Osteoblast (primary cell): Measurements from ENCODE around the gene TESK2. TPM values are rescaled to one million over a fixed set of nuclear protein-coding genes. Genes with fewer than 3 reads are reported as not detected.

Experiments used
- DNase-seq: peaks from one replicate; pipeline ENCODE4 v3.0.0; 2011; ENCODE audit warnings: low spot score, mixed read lengths; ENCODE audit not compliant: insufficient read length; ENCODE audit errors: missing footprints
- H2AFZ ChIP-seq: 2 replicates; pipeline ENCODE4 v1.6.0; 2011; ENCODE audit warnings: mild to moderate bottlenecking, low read length
- H3K27ac ChIP-seq: 2 replicates; pipeline ENCODE4 v1.5.1; 2011; ENCODE audit warnings: mild to moderate bottlenecking, low read depth, low read length, moderate library complexity
- H3K27me3 ChIP-seq: 2 replicates; pipeline ENCODE4 v1.6.0; 2012; ENCODE audit warnings: mild to moderate bottlenecking, control low read depth, inconsistent platforms, low read length, moderate library complexity; ENCODE audit not compliant: insufficient read depth
- H3K36me3 ChIP-seq: 2 replicates; pipeline ENCODE4 v1.5.1; 2011; ENCODE audit warnings: mild to moderate bottlenecking, low read length, control low read depth, moderate library complexity; ENCODE audit not compliant: insufficient read depth
- H3K4me1 ChIP-seq: 2 replicates; pipeline ENCODE4 v1.5.1; 2011; ENCODE audit warnings: mild to moderate bottlenecking, low read length, control low read depth, moderate library complexity; ENCODE audit not compliant: insufficient read depth
- H3K4me2 ChIP-seq: 2 replicates; pipeline ENCODE4 v1.6.0; 2011; ENCODE audit warnings: mild to moderate bottlenecking, low read length; ENCODE audit not compliant: insufficient read depth
- H3K4me3 ChIP-seq: fragments of 200-600 bp; sonication (generic); 3 replicates; pipeline ENCODE4 v1.5.1; 2012; ENCODE audit warnings: mild to moderate bottlenecking, low read length, inconsistent platforms; ENCODE audit not compliant: insufficient read depth
- H3K79me2 ChIP-seq: 2 replicates; pipeline ENCODE4 v1.6.0; 2012; ENCODE audit warnings: mild to moderate bottlenecking, low read length, control low read depth, inconsistent platforms; ENCODE audit not compliant: insufficient read depth
- H3K9me3 ChIP-seq: 2 replicates; pipeline ENCODE4 v1.5.1; 2011; ENCODE audit warnings: low read depth, low read length, control low read depth
- H4K20me1 ChIP-seq: 2 replicates; pipeline ENCODE4 v1.6.0; 2012; ENCODE audit warnings: mild to moderate bottlenecking, low read length, control low read depth; ENCODE audit not compliant: insufficient read depth
- total RNA-seq: library from RNA; depleted of rRNA; stranded (reverse); fragments of >200 nt; gene quantifications from 2 replicates; pipeline ENCODE4 v1.2.3, GENCODE V29; 2012
- TF ChIP-seq, protein P1 (sequence below): IDR thresholded peaks from 2 replicates; pipeline ENCODE4 v1.5.1; 2011; ENCODE audit warnings: mild to moderate bottlenecking, low read depth, low read length, moderate library complexity; ENCODE audit errors: extremely low read depth

TESK2 gene
- total RNA-seq, 1 donor, result 5.4 TPM

DNA sequence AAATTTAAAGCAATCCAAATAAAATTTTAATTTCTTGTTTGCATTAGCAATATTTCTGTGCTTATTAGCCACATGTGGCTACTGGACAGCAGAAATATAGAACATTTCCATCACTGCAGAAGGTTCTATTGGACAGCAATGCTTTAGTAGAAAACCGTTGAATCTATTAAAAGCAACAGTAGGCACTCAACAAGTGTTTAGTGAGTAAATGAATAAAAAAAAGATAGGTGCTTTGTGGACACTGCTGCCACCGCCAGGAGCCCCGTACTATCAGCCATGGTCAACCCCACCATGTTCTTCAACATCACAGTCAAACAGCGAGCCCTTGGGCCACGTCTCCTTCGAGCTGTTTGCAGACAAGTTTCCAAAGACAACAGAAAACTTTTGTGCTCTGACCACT lies 76.2 kb downstream of the TESK2 start:
- no peak overlapping the region for H3K4me3 ChIP-seq
- H3K9me3 ChIP-seq, result no peaks in the 10 kb centered on the region
- H3K27ac ChIP-seq, result no peak overlapping the region
- H3K4me1 ChIP-seq, result no peaks in the 10 kb centered on the region
- TF ChIP-seq, protein P1, sequence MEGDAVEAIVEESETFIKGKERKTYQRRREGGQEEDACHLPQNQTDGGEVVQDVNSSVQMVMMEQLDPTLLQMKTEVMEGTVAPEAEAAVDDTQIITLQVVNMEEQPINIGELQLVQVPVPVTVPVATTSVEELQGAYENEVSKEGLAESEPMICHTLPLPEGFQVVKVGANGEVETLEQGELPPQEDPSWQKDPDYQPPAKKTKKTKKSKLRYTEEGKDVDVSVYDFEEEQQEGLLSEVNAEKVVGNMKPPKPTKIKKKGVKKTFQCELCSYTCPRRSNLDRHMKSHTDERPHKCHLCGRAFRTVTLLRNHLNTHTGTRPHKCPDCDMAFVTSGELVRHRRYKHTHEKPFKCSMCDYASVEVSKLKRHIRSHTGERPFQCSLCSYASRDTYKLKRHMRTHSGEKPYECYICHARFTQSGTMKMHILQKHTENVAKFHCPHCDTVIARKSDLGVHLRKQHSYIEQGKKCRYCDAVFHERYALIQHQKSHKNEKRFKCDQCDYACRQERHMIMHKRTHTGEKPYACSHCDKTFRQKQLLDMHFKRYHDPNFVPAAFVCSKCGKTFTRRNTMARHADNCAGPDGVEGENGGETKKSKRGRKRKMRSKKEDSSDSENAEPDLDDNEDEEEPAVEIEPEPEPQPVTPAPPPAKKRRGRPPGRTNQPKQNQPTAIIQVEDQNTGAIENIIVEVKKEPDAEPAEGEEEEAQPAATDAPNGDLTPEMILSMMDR, result no peak
- H4K20me1 ChIP-seq, result no peaks in the 10 kb centered on the region
- H3K36me3 ChIP-seq, result no peaks in the 10 kb centered on the region
- H3K79me2 ChIP-seq, result no peaks in the 10 kb centered on the region
- H3K4me2 ChIP-seq, result no peak overlapping the region
- no peak overlapping the region for H2AFZ ChIP-seq
- no peaks in the 10 kb centered on the region for H3K27me3 ChIP-seq
- no peak for DNase-seq

DNA sequence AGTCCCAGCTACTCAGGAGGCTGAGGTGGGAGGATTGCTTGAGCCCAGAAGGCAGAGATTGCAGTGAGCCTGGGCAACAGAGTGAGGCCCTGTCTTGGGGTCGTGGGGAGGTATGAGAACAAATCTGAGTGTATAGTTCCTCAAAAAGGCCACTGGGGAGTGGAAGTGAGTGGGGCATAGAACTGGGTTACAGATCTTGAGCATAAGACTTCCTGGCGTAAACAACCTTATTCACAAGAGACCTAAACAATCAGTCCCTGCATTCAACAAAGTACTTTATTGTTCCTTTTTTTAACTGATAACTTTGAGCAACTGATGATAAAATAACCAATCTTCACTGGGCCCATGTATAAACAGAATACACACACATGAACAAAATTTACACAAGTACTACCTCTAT lies 78.1 kb downstream of the TESK2 start:
- no peaks in the 10 kb centered on the region for H3K9me3 ChIP-seq
- H2AFZ ChIP-seq, result no peak overlapping the region
- no peaks in the 10 kb centered on the region for H3K79me2 ChIP-seq
- no peak overlapping the region for H3K27ac ChIP-seq
- H3K4me3 ChIP-seq, result no peak overlapping the region
- TF ChIP-seq, protein P1, result no peak
- H3K36me3 ChIP-seq, result no peaks in the 10 kb centered on the region
- H3K27me3 ChIP-seq, result no peaks in the 10 kb centered on the region
- no peak for DNase-seq
- no peak overlapping the region for H3K4me2 ChIP-seq
- no peaks in the 10 kb centered on the region for H3K4me1 ChIP-seq
- no peaks in the 10 kb centered on the region for H4K20me1 ChIP-seq

DNA sequence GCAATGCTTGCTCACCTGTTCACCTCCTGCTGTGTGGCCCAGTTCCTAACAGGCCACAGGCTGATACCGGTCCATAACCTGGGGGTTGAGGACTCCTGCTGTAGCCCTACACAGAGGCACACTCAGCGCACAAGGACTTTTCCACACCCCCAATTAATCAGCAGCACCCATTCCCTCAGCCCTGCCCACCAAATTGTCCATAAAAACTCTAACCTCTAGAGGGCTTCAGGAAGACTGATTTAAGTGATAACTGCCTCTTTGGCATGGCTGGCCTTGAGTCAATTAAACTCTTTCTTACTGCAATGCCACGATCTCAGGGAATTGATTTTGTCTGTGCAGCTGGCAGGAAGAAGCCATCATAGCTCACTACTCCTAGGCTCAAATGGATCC lies 79.5 kb downstream of the TESK2 start:
- Histone ChIP-seq H3K9me3 (no peaks in the 10 kb centered on the region), H3K27ac (no peak overlapping the region), H3K36me3 (no peaks in the 10 kb centered on the region), H3K4me1 (no peaks in the 10 kb centered on the region), H3K4me3 (no peak overlapping the region), H3K27me3 (no peaks in the 10 kb centered on the region), H2AFZ (no peak overlapping the region), H3K4me2 (no peak overlapping the region), H4K20me1 (no peaks in the 10 kb centered on the region), H3K79me2 (no peaks in the 10 kb centered on the region)
- no peak for DNase-seq
- TF ChIP-seq, protein P1, result no peak

DNA sequence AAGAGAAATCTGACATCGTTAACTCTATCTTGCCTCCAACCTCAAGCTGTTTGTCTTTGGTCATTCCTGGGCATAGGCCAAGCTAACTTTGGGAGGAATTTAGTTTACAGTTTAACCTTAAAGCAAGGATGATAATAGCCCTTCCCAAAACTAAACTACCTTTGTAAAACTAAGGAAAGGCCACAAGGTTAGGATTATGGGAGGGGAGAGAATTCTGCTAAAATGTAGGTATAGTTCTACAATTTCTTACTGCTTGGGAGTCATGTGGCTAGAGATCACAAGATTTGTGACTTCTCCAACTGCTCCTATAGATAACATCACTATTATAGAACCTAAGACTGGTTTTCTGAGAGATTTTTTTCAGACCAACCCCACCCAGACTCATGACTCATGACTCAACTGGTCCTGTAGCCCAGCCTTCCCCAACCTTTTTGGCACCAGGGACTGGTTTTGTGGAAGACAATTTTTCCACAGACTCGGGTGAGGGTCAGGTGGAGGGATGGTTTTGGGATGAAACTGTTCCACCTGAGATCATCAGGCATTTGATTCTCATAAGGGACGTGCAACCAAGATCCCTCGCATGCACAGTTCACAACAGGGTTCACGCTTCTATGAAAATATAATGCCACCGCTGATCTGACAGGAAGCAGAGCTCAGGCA lies 80.0 kb downstream of the TESK2 start:
- H2AFZ ChIP-seq, result no peak overlapping the region
- no peak overlapping the region for H3K4me3 ChIP-seq
- no peaks in the 10 kb centered on the region for H3K36me3 ChIP-seq
- no peak for DNase-seq
- no peak overlapping the region for H3K4me2 ChIP-seq
- H3K9me3 ChIP-seq, result no peaks in the 10 kb centered on the region
- H3K4me1 ChIP-seq, result no peaks in the 10 kb centered on the region
- H3K27me3 ChIP-seq, result no peaks in the 10 kb centered on the region
- H4K20me1 ChIP-seq, result no peaks in the 10 kb centered on the region
- TF ChIP-seq, protein P1, result no peak
- no peaks in the 10 kb centered on the region for H3K79me2 ChIP-seq
- no peak overlapping the region for H3K27ac ChIP-seq
